DND-41 (cell line): ENCODE data around the gene RNF217.
"Not testable (repeated sequence)": the region's sequence is repeated elsewhere in the genome, so short reads cannot be mapped to it uniquely, and the experiment has no call there.

Experiments used
- ATAC-seq: fragments of 200-7000 bp; cut with Tn5 transposase; 3 replicates; pipeline ENCODE4 v1.9.1; 2021; ENCODE audit warnings: low read depth; ENCODE audit not compliant: insufficient read depth
- DNase-seq: peaks from one replicate; pipeline ENCODE4 v3.0.0-alpha.2; 2020
- H2AFZ ChIP-seq: 2 replicates; pipeline ENCODE4 v1.6.0; 2012; ENCODE audit warnings: low read depth, low read length
- H3K27ac ChIP-seq: 2 replicates; pipeline ENCODE4 v1.5.1; 2012; ENCODE audit warnings: low read length, inconsistent platforms
- H3K27me3 ChIP-seq: fragments of 200-600 bp; sonication (generic); 2 replicates; pipeline ENCODE4 v1.6.0; 2012; ENCODE audit warnings: low read length, mild to moderate bottlenecking, inconsistent platforms; ENCODE audit not compliant: insufficient read depth, poor library complexity
- H3K36me3 ChIP-seq: 2 replicates; pipeline ENCODE4 v1.5.1; 2012; ENCODE audit warnings: low read length, inconsistent platforms; ENCODE audit not compliant: insufficient read depth
- H3K4me1 ChIP-seq: 2 replicates; pipeline ENCODE4 v1.5.1; 2012; ENCODE audit warnings: mild to moderate bottlenecking, low read length; ENCODE audit not compliant: insufficient read depth
- H3K4me2 ChIP-seq: 2 replicates; pipeline ENCODE4 v1.6.0; 2012; ENCODE audit warnings: mild to moderate bottlenecking, moderate library complexity, low read length, inconsistent platforms; ENCODE audit not compliant: insufficient read depth
- H3K4me3 ChIP-seq, 2 experiments: fragments of 200-600 bp in 1 of 2; shearing (Covaris generic) in 1 of 2; 2 replicates each; pipeline ENCODE4 v1.5.1; 2012 to 2016; ENCODE audit warnings: inconsistent platforms in 2 of 2, low read length in 2 of 2, mild to moderate bottlenecking in 2 of 2, low read depth in 1 of 2, moderate library complexity in 1 of 2
- H3K79me2 ChIP-seq: 2 replicates; pipeline ENCODE4 v1.6.0; 2012; ENCODE audit warnings: low read length, inconsistent platforms; ENCODE audit not compliant: insufficient read depth
- H3K9ac ChIP-seq: 2 replicates; pipeline ENCODE4 v1.6.0; 2012; ENCODE audit warnings: low read depth, mild to moderate bottlenecking, inconsistent platforms, low read length, moderate library complexity
- H3K9me3 ChIP-seq: 2 replicates; pipeline ENCODE4 v1.5.1; 2012; ENCODE audit warnings: low read length, moderate library complexity, mild to moderate bottlenecking, inconsistent platforms; ENCODE audit not compliant: insufficient read depth, severe bottlenecking
- H4K20me1 ChIP-seq: 2 replicates; pipeline ENCODE4 v1.6.0; 2012; ENCODE audit warnings: low read length; ENCODE audit not compliant: insufficient read depth
- CTCF ChIP-seq: IDR thresholded peaks from 2 replicates; pipeline ENCODE4 v1.5.1; 2012; ENCODE audit warnings: borderline replicate concordance, low read length, moderate library complexity, mild to moderate bottlenecking; ENCODE audit not compliant: poor library complexity, severe bottlenecking; ENCODE audit errors: extremely low read depth
- EZH2 ChIP-seq: IDR thresholded peaks from 3 replicates; pipeline ENCODE4 v1.6.1; 2012; ENCODE audit warnings: borderline replicate concordance, low read depth, mild to moderate bottlenecking, moderate library complexity, low read length, inconsistent platforms; ENCODE audit not compliant: severe bottlenecking

The RNF217 gene

DNA sequence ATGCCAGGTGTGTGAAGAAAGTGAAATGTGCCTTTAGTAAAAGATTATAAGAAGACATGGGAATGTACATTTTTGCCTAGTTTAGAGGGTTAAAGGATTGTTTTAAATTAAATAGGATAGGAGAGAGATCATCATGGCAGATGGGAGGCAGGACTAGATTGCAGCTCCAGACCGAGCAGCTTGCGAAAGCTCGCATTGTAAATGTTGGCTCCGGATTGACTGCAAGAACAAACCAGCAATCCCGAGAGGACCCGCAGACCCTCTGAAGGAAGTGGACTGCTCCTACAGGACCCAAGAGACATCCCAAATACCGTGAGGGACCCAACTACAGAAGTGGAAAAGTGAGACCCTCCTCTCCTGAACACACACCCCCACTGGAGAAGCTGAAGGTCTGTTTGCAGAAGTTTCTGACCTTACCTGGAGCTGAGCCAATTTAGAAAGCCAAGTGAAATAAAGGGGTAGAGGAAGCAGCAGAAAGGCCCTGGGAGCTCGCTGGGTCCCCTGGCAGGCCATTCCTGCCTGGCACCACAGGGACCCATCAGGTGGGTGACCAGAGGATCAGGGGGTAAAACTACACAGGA is 161.3 kb downstream of the RNF217 start:
- Histone ChIP-seq H3K4me2 (no peak overlapping the region), H2AFZ (no peak overlapping the region), H3K36me3 (no peaks in the 10 kb centered on the region), H3K4me1 (no peaks in the 10 kb centered on the region), H3K9me3 (no peaks in the 10 kb centered on the region), H3K79me2 (no peaks in the 10 kb centered on the region), H3K27me3 (no peaks in the 10 kb centered on the region), H4K20me1 (no peaks in the 10 kb centered on the region), H3K9ac (no peak overlapping the region), H3K27ac (no peak overlapping the region), H3K4me3 (no peak overlapping the region)
- TF ChIP-seq CTCF (no peak), EZH2 (no peak)
- ATAC-seq (no peak), DNase-seq (no peak)

GRCh38 chr6:125124049-125124669 is 161.9 kb downstream of the RNF217 start:
- Histone ChIP-seq H3K4me2 (no peak overlapping the region), H2AFZ (no peak overlapping the region), H3K4me1 (no peaks in the 10 kb centered on the region), H3K36me3 (no peaks in the 10 kb centered on the region), H3K27ac (no peak overlapping the region), H3K9ac (no peak overlapping the region), H3K79me2 (no peaks in the 10 kb centered on the region), H3K4me3 (no peak overlapping the region), H3K9me3 (no peaks in the 10 kb centered on the region), H3K27me3 (no peaks in the 10 kb centered on the region), H4K20me1 (no peaks in the 10 kb centered on the region)
- no peak for ATAC-seq
- TF ChIP-seq EZH2 (no peak), CTCF (no peak)
- no peak for DNase-seq

DNA sequence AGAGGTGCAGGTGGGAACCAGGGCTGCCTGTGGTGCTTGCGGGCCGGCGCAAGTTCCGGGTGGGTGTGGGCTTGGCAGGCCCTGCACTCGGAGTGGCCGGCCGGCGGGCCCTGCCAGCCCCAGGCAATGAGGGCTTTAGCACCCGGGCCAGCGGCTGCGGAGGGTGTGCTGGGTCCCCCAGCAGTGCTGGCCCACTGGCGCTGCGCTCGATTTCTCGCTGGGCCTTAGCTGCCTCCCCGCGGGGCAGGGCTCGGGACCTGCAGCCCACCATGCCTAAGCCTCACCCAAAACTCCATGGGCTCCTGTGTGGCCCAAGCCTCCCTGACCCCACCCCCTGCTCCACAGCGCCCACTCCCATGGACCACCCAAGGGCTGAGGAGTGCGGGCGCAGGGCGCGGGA is 163.6 kb downstream of the RNF217 start:
- H3K79me2 ChIP-seq, H3K9ac ChIP-seq, H3K4me2 ChIP-seq, H3K27ac ChIP-seq, H3K4me3 ChIP-seq, H3K27me3 ChIP-seq, H3K36me3 ChIP-seq, DNase-seq, H2AFZ ChIP-seq, H4K20me1 ChIP-seq, ATAC-seq, H3K4me1 ChIP-seq, H3K9me3 ChIP-seq: not testable (repeated sequence)

DNA sequence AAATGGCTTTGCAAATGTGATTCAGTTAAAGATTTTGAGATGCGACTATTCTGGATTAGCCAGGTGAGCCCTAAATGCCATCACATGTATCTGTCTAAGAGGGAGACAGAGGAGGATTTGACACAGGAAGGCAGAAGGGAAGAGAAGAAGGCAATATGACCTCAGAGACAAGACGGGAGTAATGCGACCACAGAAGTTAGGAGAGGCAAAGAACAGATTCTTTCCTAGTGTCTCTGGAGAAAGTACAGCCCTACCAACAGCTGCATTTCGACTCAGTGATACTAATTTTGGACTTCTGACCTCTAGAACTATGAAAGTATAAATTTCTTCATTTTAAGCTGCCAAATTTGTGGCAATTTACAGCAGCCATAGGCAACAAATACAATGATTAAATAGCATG is 167.1 kb downstream of the RNF217 start:
- Histone ChIP-seq H3K4me1 (no peaks in the 10 kb centered on the region), H3K9me3 (no peaks in the 10 kb centered on the region), H3K36me3 (no peaks in the 10 kb centered on the region), H3K9ac (no peak overlapping the region), H3K27ac (no peak overlapping the region), H3K27me3 (no peaks in the 10 kb centered on the region), H3K79me2 (no peaks in the 10 kb centered on the region), H3K4me3 (no peak overlapping the region), H4K20me1 (no peaks in the 10 kb centered on the region), H2AFZ (no peak overlapping the region), H3K4me2 (no peak overlapping the region)
- TF ChIP-seq EZH2 (no peak), CTCF (no peak)
- ATAC-seq, result no peak
- DNase-seq, result no peak
